B cell (primary cell): ENCODE results near the gene ZFC3H1. TPM values are rescaled to one million over a fixed set of nuclear protein-coding genes. Genes with fewer than 3 reads are reported as not detected.

Experiments used
- ATAC-seq: fragments of 200-7000 bp; cut with Tn5 transposase; one replicate; pipeline ENCODE4 v1.10.0; 2021; ENCODE audit warnings: low read depth, mild to moderate bottlenecking, moderate number of reproducible peaks, moderate library complexity
- CTCF ChIA-PET: fragments of 350-600 bp; sonication (Branson Sonifier 250); formaldehyde crosslinking; loops from one replicate; lab custom pipeline; 2021; ENCODE audit warnings: antibody characterized with exemption, inconsistent platforms; lab: Charles Lee
- POLR2A ChIA-PET: fragments of 350-600 bp; sonication (Branson Sonifier 250); formaldehyde crosslinking; loops from one replicate; lab custom pipeline; 2021; ENCODE audit warnings: antibody characterized with exemption; lab: Charles Lee
- DNase-seq: peaks from one replicate; pipeline ENCODE4 v3.0.0; 2013
- H2AFZ ChIP-seq: 2 replicates; pipeline ENCODE4 v1.6.1; 2012; ENCODE audit warnings: mild to moderate bottlenecking, low read depth, low read length; ENCODE audit not compliant: insufficient read depth, poor library complexity, severe bottlenecking
- H3K27ac ChIP-seq, 2 donors: 1 replicate in 1 of 2; 2 replicates in 1 of 2; pipeline ENCODE4 v1.5.1; 2012 to 2013; ENCODE audit warnings: low read length in 2 of 2, mild to moderate bottlenecking in 2 of 2, moderate library complexity in 1 of 2
- H3K27me3 ChIP-seq, 4 experiments: fragments of 200-600 bp in 1 of 4; sonication (generic) in 1 of 4; replicated peaks in 1 of 4; 1 replicate in 2 of 4; 2 replicates in 2 of 4; pipeline versions ENCODE4 v1.6.1 to v1.7.0; 2013 to 2016; ENCODE audit warnings: low read length in 3 of 4, mild to moderate bottlenecking in 2 of 4, mixed read lengths in 1 of 4, moderate library complexity in 1 of 4; ENCODE audit not compliant: insufficient read depth in 4 of 4, control insufficient read depth in 3 of 4; ENCODE audit errors: control extremely low read depth in 1 of 4
- H3K36me3 ChIP-seq, 2 experiments: replicated peaks in 1 of 2; 1 replicate in 1 of 2; 2 replicates in 1 of 2; pipeline versions ENCODE4 v1.6.1 to v1.7.1; 2013; ENCODE audit warnings: low read length in 1 of 2; ENCODE audit not compliant: insufficient read depth in 2 of 2, control insufficient read depth in 1 of 2; ENCODE audit errors: control extremely low read depth in 1 of 2, extremely low read depth in 1 of 2
- H3K4me1 ChIP-seq, 2 donors: fragments of 200-600 bp in 1 of 2; sonication (generic) in 1 of 2; 1 replicate in 1 of 2; 2 replicates in 1 of 2; pipeline versions ENCODE4 v1.5.1 to v1.6.1; 2013 to 2017; ENCODE audit warnings: low read length in 2 of 2; ENCODE audit not compliant: control insufficient read depth in 2 of 2, insufficient read depth in 2 of 2
- H3K4me2 ChIP-seq: replicated peaks from 2 replicates; pipeline ENCODE3; 2012; ENCODE audit warnings: mild to moderate bottlenecking, low read depth, low read length; ENCODE audit not compliant: poor library complexity, severe bottlenecking
- H3K4me3 ChIP-seq, 5 experiments: fragments of 200-600 bp in 1 of 5; sonication (generic) in 1 of 5; 1 replicate in 3 of 5; 2 replicates in 2 of 5; pipeline versions ENCODE4 v1.5.1 to v1.7.0; 2011 to 2016; ENCODE audit warnings: low read length in 4 of 5, mild to moderate bottlenecking in 4 of 5, low read depth in 2 of 5, control low read depth in 1 of 5, moderate library complexity in 1 of 5; ENCODE audit not compliant: insufficient read depth in 1 of 5; ENCODE audit errors: control extremely low read depth in 1 of 5, extremely low read depth in 1 of 5
- H3K79me2 ChIP-seq: fragments of 200-600 bp; sonication (generic); one replicate; pipeline ENCODE4 v1.6.0; 2016; ENCODE audit warnings: low read length; ENCODE audit not compliant: control insufficient read depth, insufficient read depth
- H3K9ac ChIP-seq: fragments of 200-600 bp; sonication (generic); 2 replicates; pipeline ENCODE4 v1.6.1; 2017; ENCODE audit warnings: mild to moderate bottlenecking, low read length, moderate library complexity
- H3K9me3 ChIP-seq, 3 donors: one replicate each; pipeline versions ENCODE4 v1.6.1 to v1.7.1; 2013; ENCODE audit warnings: low read length in 2 of 3; ENCODE audit not compliant: control insufficient read depth in 2 of 3, insufficient read depth in 1 of 3; ENCODE audit errors: control extremely low read depth in 1 of 3
- H4K20me1 ChIP-seq: 2 replicates; pipeline ENCODE4 v1.6.0; 2012; ENCODE audit warnings: mild to moderate bottlenecking, low read length; ENCODE audit not compliant: insufficient read depth, control insufficient read depth, poor library complexity, severe bottlenecking
- H3K27ac Mint-ChIP-seq: one replicate; pipeline ENCODE4 v1.8.0; 2021; ENCODE audit warnings: mixed read lengths
- H3K27me3 Mint-ChIP-seq: one replicate; pipeline ENCODE4 v1.8.0; 2021; ENCODE audit warnings: mixed read lengths
- H3K4me1 Mint-ChIP-seq: one replicate; pipeline ENCODE4 v1.8.0; 2021; ENCODE audit warnings: mixed read lengths
- H3K4me3 Mint-ChIP-seq: one replicate; pipeline ENCODE4 v1.8.0; 2021; ENCODE audit warnings: mixed read lengths
- H3K9me3 Mint-ChIP-seq: one replicate; pipeline ENCODE4 v1.8.0; 2022; ENCODE audit warnings: mixed read lengths; ENCODE audit not compliant: insufficient read depth
- EZH2 ChIP-seq: IDR thresholded peaks from 2 replicates; pipeline ENCODE4 v1.6.1; 2012; ENCODE audit warnings: borderline replicate concordance, low read depth, mild to moderate bottlenecking, moderate library complexity, low read length; ENCODE audit not compliant: insufficient read depth, poor library complexity, severe bottlenecking
- WGBS: methylation state at CpG from one replicate; pipeline ENCODE4 v1.1.5; 2013; ENCODE audit warnings: missing lambda C conversion rate; ENCODE audit not compliant: insufficient coverage; 5-methylcytosine and 5-hydroxymethylcytosine counted together
- intact Hi-C: fragments of 100-400 bp; cut with micrococcal nuclease; formaldehyde crosslinking; loops from one replicate; pipeline ENCODE4 v1.10.0; 2022
- polyA plus RNA-seq: library from polyadenylated mRNA; depleted of rRNA; stranded (reverse); fragments of >200 nt; gene quantifications from 2 replicates; pipeline ENCODE4 v1.2.3, GENCODE V29; 2012
- total RNA-seq, 2 donors: library from RNA; stranded (reverse); fragments of 120-200 nt in 1 of 2; gene quantifications; 1 replicate in 1 of 2; 2 replicates in 1 of 2; pipeline versions ENCODE4 v1.2.3 to v1.2.4, GENCODE V29; 2013 to 2022
- TF ChIP-seq, protein P1 (sequence below): fragments of 200-600 bp; IDR thresholded peaks from one replicate; pipeline ENCODE4 v1.8.0; 2022; ENCODE audit warnings: antibody characterized with exemption, mild to moderate bottlenecking

The ZFC3H1 gene
- total and polyA plus RNA-seq, 2 donors (not counting 1 experiment from before 2014, with no cell fraction given) = 55.9 to 141 TPM

DNA sequence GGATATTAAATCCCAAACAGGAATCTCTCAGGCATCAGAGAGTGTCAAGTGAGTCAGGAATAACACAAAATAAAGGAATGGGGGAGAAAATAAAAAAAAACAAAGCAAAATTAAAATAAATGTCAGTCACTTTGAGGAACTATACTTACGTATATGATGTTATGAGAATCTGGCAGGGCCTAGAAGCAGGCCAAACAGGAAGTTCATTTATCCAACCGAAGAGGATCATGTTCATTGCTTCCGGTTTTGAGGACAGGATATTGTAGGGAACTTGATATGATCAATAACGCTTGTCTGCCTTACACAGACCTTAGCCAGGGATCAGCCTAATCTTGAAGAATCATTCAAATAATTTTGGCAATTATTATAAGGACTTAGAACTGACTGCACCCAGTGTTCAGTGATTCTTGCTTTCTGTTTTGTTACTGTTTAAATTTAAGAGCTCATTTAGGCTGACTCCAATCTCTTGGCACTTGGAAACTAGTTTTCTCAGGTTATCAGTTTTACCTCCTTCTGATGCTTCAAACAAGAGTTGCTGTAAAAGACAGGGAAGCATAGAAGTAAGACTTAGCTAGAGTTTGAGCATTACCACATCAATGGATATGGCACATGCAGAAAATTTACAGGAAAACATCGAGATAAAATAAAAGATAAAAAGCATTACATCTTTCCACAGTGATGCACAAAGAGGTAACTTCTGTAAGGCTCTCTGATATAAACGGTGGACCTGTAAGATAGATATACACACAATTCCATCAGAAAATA, 53.4 kb downstream of the ZFC3H1 start:
- peak overlapping the region; percentile 32 for H3K4me3 Mint-ChIP-seq
- Histone ChIP-seq H3K27ac (peak overlapping the region; percentile 47 to 76), H3K36me3 (peaks cover 29 to 70% of the 10 kb centered on the region in 2 experiments), H3K9me3 (no peaks in the 10 kb centered on the region), H3K4me3 (no peak overlapping the region), H3K4me1 (peaks cover 3 to 8% of the 10 kb centered on the region in 2 donors), H4K20me1 (no peaks in the 10 kb centered on the region), H3K79me2 (no peaks in the 10 kb centered on the region), H3K4me2 (peak overlapping the region; percentile 6), H3K27me3 (no peaks in the 10 kb centered on the region), H2AFZ (peak overlapping the region; percentile 2), H3K9ac (no peak overlapping the region)
- DNase-seq (peak; percentile 50), ATAC-seq (peak; percentile 47)
- intact Hi-C loops = loop anchor here (5.0 to 10.0 kb wide), 2 partner anchors 37 to 285 kb away; no protein-coding TSS in a partner anchor
- H3K4me1 Mint-ChIP-seq = peaks cover 6% of the 10 kb centered on the region
- no peaks in the 10 kb centered on the region for H3K9me3 Mint-ChIP-seq
- POLR2A ChIA-PET = no interaction called here
- WGBS = no CpG with 5 or more reads among the region's 6 CpGs
- CTCF ChIA-PET = interaction anchor here (1.0 kb wide), 1 partner anchor 137 kb away, joined by 4 read pairs; no protein-coding TSS in a partner anchor
- no peaks in the 10 kb centered on the region for H3K27me3 Mint-ChIP-seq
- peak overlapping the region; percentile 78 for H3K27ac Mint-ChIP-seq
- TF ChIP-seq, protein P1, sequence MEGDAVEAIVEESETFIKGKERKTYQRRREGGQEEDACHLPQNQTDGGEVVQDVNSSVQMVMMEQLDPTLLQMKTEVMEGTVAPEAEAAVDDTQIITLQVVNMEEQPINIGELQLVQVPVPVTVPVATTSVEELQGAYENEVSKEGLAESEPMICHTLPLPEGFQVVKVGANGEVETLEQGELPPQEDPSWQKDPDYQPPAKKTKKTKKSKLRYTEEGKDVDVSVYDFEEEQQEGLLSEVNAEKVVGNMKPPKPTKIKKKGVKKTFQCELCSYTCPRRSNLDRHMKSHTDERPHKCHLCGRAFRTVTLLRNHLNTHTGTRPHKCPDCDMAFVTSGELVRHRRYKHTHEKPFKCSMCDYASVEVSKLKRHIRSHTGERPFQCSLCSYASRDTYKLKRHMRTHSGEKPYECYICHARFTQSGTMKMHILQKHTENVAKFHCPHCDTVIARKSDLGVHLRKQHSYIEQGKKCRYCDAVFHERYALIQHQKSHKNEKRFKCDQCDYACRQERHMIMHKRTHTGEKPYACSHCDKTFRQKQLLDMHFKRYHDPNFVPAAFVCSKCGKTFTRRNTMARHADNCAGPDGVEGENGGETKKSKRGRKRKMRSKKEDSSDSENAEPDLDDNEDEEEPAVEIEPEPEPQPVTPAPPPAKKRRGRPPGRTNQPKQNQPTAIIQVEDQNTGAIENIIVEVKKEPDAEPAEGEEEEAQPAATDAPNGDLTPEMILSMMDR = no peak
- no peak for TF ChIP-seq EZH2
